Liver (tissue), 9 donors: ENCODE results near the gene QKI. TPM values are rescaled to one million over a fixed set of nuclear protein-coding genes. Genes with fewer than 3 reads are reported as not detected.
"Not testable (repeated sequence)": the region's sequence is repeated elsewhere in the genome, so short reads cannot be mapped to it uniquely, and the experiment has no call there.

Experiments
- DNase-seq: peaks from one replicate; pipeline ENCODE4 v3.0.0-alpha.2; 2017; ENCODE audit warnings: low spot score
- H3K27ac ChIP-seq, 2 donors: one replicate each; pipeline ENCODE4 v1.7.0; 2013; ENCODE audit warnings: inconsistent platforms in 2 of 2, low read length in 2 of 2, control low read depth in 1 of 2, low read depth in 1 of 2, mild to moderate bottlenecking in 1 of 2
- H3K27me3 ChIP-seq, 4 donors: one replicate each; pipeline versions ENCODE4 v1.6.1 to v1.7.0; 2013; ENCODE audit warnings: low read length in 3 of 4, inconsistent platforms in 1 of 4, mild to moderate bottlenecking in 1 of 4, moderate library complexity in 1 of 4; ENCODE audit not compliant: control insufficient read depth in 4 of 4, insufficient read depth in 4 of 4
- H3K36me3 ChIP-seq, 4 donors: one replicate each; pipeline versions ENCODE4 v1.6.1 to v1.7.0; 2013; ENCODE audit warnings: low read length in 3 of 4, mild to moderate bottlenecking in 3 of 4, low read depth in 1 of 4, moderate library complexity in 1 of 4; ENCODE audit not compliant: control insufficient read depth in 4 of 4, insufficient read depth in 3 of 4
- H3K4me1 ChIP-seq, 4 donors: one replicate each; pipeline versions ENCODE4 v1.6.1 to v1.7.0; 2013; ENCODE audit warnings: low read length in 3 of 4, mild to moderate bottlenecking in 3 of 4, moderate library complexity in 1 of 4; ENCODE audit not compliant: control insufficient read depth in 4 of 4, insufficient read depth in 4 of 4
- H3K4me3 ChIP-seq, 3 donors: one replicate each; pipeline versions ENCODE4 v1.6.1 to v1.7.0; 2013; ENCODE audit warnings: low read length in 3 of 3, control low read depth in 1 of 3, low read depth in 1 of 3, mild to moderate bottlenecking in 1 of 3
- H3K9ac ChIP-seq, 2 donors: one replicate each; pipeline ENCODE4 v1.7.0; 2013; ENCODE audit warnings: low read length in 2 of 2, mild to moderate bottlenecking in 2 of 2, moderate library complexity in 2 of 2, control low read depth in 1 of 2, low read depth in 1 of 2
- H3K9me3 ChIP-seq, 4 donors: one replicate each; pipeline versions ENCODE4 v1.6.1 to v1.7.0; 2013; ENCODE audit warnings: low read length in 3 of 4; ENCODE audit not compliant: control insufficient read depth in 4 of 4
- EGR1 ChIP-seq, 2 donors: IDR thresholded peaks; 2 replicates each; pipeline ENCODE4 v1.6.1; 2016 to 2018; ENCODE audit warnings: antibody characterized with exemption in 2 of 2, low read depth in 2 of 2
- FOXA1 ChIP-seq: IDR thresholded peaks from 2 replicates; pipeline ENCODE4 v1.6.1; 2016; ENCODE audit warnings: antibody characterized with exemption
- FOXA2 ChIP-seq: IDR thresholded peaks from 2 replicates; pipeline ENCODE4 v1.6.1; 2016; ENCODE audit warnings: antibody characterized with exemption
- GABPA ChIP-seq, 2 donors: IDR thresholded peaks in 1 of 2; conservative IDR thresholded peaks in 1 of 2; 2 replicates each; pipeline ENCODE4 v1.6.1; 2016; ENCODE audit warnings: antibody characterized with exemption in 2 of 2, mild to moderate bottlenecking in 1 of 2, moderate library complexity in 1 of 2
- HNF4A ChIP-seq, 2 donors: conservative IDR thresholded peaks; 2 replicates each; pipeline ENCODE4 v1.6.1; 2016; ENCODE audit warnings: antibody characterized with exemption in 2 of 2, mild to moderate bottlenecking in 2 of 2
- HNF4G ChIP-seq: IDR thresholded peaks from 2 replicates; pipeline ENCODE4 v1.6.1; 2016; ENCODE audit warnings: antibody characterized with exemption
- JUND ChIP-seq, 2 donors: IDR thresholded peaks; 2 replicates each; pipeline ENCODE4 v1.6.1; 2016; ENCODE audit warnings: antibody characterized with exemption in 2 of 2
- NR2F2 ChIP-seq: IDR thresholded peaks from 2 replicates; pipeline ENCODE4 v1.6.1; 2016; ENCODE audit warnings: antibody characterized with exemption
- RAD21 ChIP-seq, 2 donors: IDR thresholded peaks; 2 replicates each; pipeline ENCODE4 v1.6.1; 2016; ENCODE audit warnings: antibody characterized with exemption in 2 of 2, mild to moderate bottlenecking in 2 of 2
- RXRA ChIP-seq, 2 donors: IDR thresholded peaks; 2 replicates each; pipeline ENCODE4 v1.6.1; 2017 to 2018; ENCODE audit warnings: antibody characterized with exemption in 2 of 2, mild to moderate bottlenecking in 1 of 2
- SP1 ChIP-seq: IDR thresholded peaks from 2 replicates; pipeline ENCODE4 v1.6.1; 2018; ENCODE audit warnings: antibody characterized with exemption, mild to moderate bottlenecking
- TAF1 ChIP-seq: conservative IDR thresholded peaks from 2 replicates; pipeline ENCODE4 v1.6.1; 2016; ENCODE audit warnings: antibody characterized with exemption, mild to moderate bottlenecking
- YY1 ChIP-seq: IDR thresholded peaks from 2 replicates; pipeline ENCODE4 v1.6.1; 2016; ENCODE audit warnings: antibody characterized with exemption, mild to moderate bottlenecking
- WGBS: extraction: QIAGEN DNeasy Blood & Tissue Kit; methylation state at CpG from one replicate; pipeline ENCODE4 v1.1.7; 2013; 5-methylcytosine and 5-hydroxymethylcytosine counted together
- polyA plus RNA-seq, 2 donors: library from polyadenylated mRNA; stranded (reverse) in 1 of 2; unstranded in 1 of 2; fragments of 200-250 nt in 1 of 2; fragments of >200 nt in 1 of 2; fragmentation: Nextera tagmentation in 1 of 2; extraction: Ambion mirVana in 1 of 2; gene quantifications; one replicate each; pipeline versions ENCODE4 v1.2.1 to v1.2.3, GENCODE V29; 2013 to 2015
- total RNA-seq, 2 donors: library from RNA; depleted of rRNA; stranded (reverse); fragments of >200 nt; gene quantifications; one replicate each; pipeline ENCODE4 v1.2.3, GENCODE V29; 2014
- TF ChIP-seq, protein P1 (sequence below): IDR thresholded peaks from 2 replicates; pipeline ENCODE4 v1.6.1; 2016; ENCODE audit warnings: antibody characterized with exemption, mild to moderate bottlenecking
- TF ChIP-seq, protein P2 (sequence below): IDR thresholded peaks from 2 replicates; pipeline ENCODE4 v1.6.1; 2016; ENCODE audit warnings: antibody characterized with exemption
- TF ChIP-seq, protein P3 (sequence below): IDR thresholded peaks from 2 replicates; pipeline ENCODE4 v1.6.1; 2016; ENCODE audit warnings: antibody characterized with exemption
- TF ChIP-seq, protein P4 (sequence below): IDR thresholded peaks from 2 replicates; pipeline ENCODE4 v1.6.1; 2016; ENCODE audit warnings: antibody characterized with exemption
- TF ChIP-seq, protein P5 (sequence below): fragments of 150-350 bp; IDR thresholded peaks from 2 replicates; pipeline ENCODE4 v1.5.1; 2017; ENCODE audit warnings: improper control_type of control experiment, low read depth, low read length; ENCODE audit not compliant: missing input control
- donor health status: healthy.
- donor health status: healthy.
- donor health status: healthy.
- donor health status: healthy.
- donor health status: healthy.

QKI gene
- total and polyA plus RNA-seq, 4 donors, result 22.7 to 97.0 (median 56.3) TPM

DNA sequence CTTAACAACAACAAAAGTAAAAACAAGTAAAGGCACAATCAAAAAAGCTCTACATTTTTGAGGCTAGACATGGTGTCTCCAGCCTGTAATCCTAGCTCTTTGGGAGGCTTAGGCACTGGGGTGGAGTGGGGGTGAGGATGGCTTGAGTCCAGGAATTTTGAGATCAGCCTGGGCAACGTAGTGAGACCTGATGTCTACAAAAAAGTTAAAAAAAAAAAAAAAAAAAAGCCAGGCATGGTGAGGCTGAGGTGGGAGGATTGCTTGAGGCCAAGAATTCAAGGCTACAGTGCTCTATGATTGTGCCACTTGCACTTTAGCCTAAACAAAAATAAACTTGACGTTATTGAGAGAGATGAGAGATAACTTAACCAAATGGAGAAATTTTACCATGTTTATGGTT, 60.1 kb downstream of the QKI start:
- TF ChIP-seq GABPA (IDR thresholded peaks at IDR 0.05 in 1 of 2, conservative IDR thresholded peaks at IDR 0.05 in 1 of 2), result no peak
- no peak for TF ChIP-seq RXRA (IDR thresholded peaks at IDR 0.05)
- TF ChIP-seq, protein P1, sequence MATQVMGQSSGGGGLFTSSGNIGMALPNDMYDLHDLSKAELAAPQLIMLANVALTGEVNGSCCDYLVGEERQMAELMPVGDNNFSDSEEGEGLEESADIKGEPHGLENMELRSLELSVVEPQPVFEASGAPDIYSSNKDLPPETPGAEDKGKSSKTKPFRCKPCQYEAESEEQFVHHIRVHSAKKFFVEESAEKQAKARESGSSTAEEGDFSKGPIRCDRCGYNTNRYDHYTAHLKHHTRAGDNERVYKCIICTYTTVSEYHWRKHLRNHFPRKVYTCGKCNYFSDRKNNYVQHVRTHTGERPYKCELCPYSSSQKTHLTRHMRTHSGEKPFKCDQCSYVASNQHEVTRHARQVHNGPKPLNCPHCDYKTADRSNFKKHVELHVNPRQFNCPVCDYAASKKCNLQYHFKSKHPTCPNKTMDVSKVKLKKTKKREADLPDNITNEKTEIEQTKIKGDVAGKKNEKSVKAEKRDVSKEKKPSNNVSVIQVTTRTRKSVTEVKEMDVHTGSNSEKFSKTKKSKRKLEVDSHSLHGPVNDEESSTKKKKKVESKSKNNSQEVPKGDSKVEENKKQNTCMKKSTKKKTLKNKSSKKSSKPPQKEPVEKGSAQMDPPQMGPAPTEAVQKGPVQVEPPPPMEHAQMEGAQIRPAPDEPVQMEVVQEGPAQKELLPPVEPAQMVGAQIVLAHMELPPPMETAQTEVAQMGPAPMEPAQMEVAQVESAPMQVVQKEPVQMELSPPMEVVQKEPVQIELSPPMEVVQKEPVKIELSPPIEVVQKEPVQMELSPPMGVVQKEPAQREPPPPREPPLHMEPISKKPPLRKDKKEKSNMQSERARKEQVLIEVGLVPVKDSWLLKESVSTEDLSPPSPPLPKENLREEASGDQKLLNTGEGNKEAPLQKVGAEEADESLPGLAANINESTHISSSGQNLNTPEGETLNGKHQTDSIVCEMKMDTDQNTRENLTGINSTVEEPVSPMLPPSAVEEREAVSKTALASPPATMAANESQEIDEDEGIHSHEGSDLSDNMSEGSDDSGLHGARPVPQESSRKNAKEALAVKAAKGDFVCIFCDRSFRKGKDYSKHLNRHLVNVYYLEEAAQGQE, result no peak
- TF ChIP-seq, protein P2, sequence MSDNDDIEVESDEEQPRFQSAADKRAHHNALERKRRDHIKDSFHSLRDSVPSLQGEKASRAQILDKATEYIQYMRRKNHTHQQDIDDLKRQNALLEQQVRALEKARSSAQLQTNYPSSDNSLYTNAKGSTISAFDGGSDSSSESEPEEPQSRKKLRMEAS, result no peak
- no peak for TF ChIP-seq FOXA2
- TF ChIP-seq HNF4A (conservative IDR thresholded peaks at IDR 0.05), result no peak
- TF ChIP-seq NR2F2, result no peak
- no peak for TF ChIP-seq YY1
- TF ChIP-seq EGR1 (IDR thresholded peaks at IDR 0.05; ENCODE audit: low read depth in 2 of 2), result no peak
- TF ChIP-seq, protein P3, sequence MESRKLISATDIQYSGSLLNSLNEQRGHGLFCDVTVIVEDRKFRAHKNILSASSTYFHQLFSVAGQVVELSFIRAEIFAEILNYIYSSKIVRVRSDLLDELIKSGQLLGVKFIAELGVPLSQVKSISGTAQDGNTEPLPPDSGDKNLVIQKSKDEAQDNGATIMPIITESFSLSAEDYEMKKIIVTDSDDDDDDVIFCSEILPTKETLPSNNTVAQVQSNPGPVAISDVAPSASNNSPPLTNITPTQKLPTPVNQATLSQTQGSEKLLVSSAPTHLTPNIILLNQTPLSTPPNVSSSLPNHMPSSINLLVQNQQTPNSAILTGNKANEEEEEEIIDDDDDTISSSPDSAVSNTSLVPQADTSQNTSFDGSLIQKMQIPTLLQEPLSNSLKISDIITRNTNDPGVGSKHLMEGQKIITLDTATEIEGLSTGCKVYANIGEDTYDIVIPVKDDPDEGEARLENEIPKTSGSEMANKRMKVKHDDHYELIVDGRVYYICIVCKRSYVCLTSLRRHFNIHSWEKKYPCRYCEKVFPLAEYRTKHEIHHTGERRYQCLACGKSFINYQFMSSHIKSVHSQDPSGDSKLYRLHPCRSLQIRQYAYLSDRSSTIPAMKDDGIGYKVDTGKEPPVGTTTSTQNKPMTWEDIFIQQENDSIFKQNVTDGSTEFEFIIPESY, result no peak
- no peak for TF ChIP-seq RAD21 (IDR thresholded peaks at IDR 0.05)
- no peak for TF ChIP-seq JUND (IDR thresholded peaks at IDR 0.05)
- TF ChIP-seq, protein P4, sequence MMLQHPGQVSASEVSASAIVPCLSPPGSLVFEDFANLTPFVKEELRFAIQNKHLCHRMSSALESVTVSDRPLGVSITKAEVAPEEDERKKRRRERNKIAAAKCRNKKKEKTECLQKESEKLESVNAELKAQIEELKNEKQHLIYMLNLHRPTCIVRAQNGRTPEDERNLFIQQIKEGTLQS, result no peak
- no peak for TF ChIP-seq FOXA1
- no peak for TF ChIP-seq TAF1
- TF ChIP-seq SP1, result no peak
- no peak for TF ChIP-seq HNF4G
- TF ChIP-seq, protein P5, sequence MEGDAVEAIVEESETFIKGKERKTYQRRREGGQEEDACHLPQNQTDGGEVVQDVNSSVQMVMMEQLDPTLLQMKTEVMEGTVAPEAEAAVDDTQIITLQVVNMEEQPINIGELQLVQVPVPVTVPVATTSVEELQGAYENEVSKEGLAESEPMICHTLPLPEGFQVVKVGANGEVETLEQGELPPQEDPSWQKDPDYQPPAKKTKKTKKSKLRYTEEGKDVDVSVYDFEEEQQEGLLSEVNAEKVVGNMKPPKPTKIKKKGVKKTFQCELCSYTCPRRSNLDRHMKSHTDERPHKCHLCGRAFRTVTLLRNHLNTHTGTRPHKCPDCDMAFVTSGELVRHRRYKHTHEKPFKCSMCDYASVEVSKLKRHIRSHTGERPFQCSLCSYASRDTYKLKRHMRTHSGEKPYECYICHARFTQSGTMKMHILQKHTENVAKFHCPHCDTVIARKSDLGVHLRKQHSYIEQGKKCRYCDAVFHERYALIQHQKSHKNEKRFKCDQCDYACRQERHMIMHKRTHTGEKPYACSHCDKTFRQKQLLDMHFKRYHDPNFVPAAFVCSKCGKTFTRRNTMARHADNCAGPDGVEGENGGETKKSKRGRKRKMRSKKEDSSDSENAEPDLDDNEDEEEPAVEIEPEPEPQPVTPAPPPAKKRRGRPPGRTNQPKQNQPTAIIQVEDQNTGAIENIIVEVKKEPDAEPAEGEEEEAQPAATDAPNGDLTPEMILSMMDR, result no peak
- Histone ChIP-seq H3K4me1 (no peaks in the 10 kb centered on the region), H3K9ac (no peak overlapping the region), H3K36me3 (peaks cover 0 to under 1% (median 0%) of the 10 kb centered on the region in 4 donors), H3K4me3 (no peak overlapping the region), H3K27ac (no peak overlapping the region), H3K27me3 (no peaks in the 10 kb centered on the region), H3K9me3 (peaks cover 0 to 3% (median under 1%) of the 10 kb centered on the region in 4 donors)
- DNase-seq, result no peak
- WGBS, result 54% methylated on average over 2 of the region's 2 CpGs

DNA sequence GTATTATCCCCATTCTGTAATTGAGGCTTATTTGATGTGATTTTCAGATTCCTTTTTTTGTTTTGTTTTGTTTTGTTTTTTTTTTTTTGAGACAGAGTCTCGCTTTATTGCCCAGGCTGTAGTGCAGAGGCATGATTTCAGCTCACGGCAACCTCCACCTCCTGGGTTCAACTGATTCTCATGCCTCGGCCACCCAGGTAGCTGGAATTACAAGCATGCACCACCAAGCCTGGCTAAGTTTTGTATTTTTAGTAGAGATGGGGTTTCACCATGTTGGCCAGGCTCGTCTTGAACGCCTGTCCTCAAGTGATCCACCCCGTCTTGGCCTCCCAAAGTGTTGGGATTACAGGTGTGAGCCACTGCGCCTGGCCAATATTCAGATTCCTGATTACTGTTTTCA, 62.4 kb downstream of the QKI start:
- not testable (repeated sequence) for H3K27me3 ChIP-seq, H3K36me3 ChIP-seq, H3K9me3 ChIP-seq, H3K4me1 ChIP-seq, H3K9ac ChIP-seq, DNase-seq, H3K4me3 ChIP-seq, H3K27ac ChIP-seq
- WGBS, result 96% methylated on average over 7 of the region's 7 CpGs
